HT-29 (cell line): ENCODE data around the gene MAN1C1. TPM values are rescaled to one million over a fixed set of nuclear protein-coding genes. Genes with fewer than 3 reads are reported as not detected.
"Not testable (repeated sequence)": the region's sequence is repeated elsewhere in the genome, so short reads cannot be mapped to it uniquely, and the experiment has no call there.

Experiments
- DNase-seq: peaks from one replicate; pipeline ENCODE4 v3.0.0-alpha.2; 2015; ENCODE audit warnings: low spot score
- total RNA-seq: library from RNA; depleted of rRNA; stranded (reverse); fragments of >200 nt; shearing (Covaris generic); gene quantifications from 2 replicates; pipeline ENCODE4 v1.2.3, GENCODE V29; 2014

Gene MAN1C1
- total RNA-seq, 1 experiment from 2014 or later: 0.28 TPM

- DNase-seq: not testable (repeated sequence)
These were observed 80.1 kb downstream of the MAN1C1 start for GRCh38 chr1:25696643-25697042.

GRCh38 chr1:25697435-25698217 lies 81.0 kb downstream of the MAN1C1 start:
- no peak for DNase-seq

GRCh38 chr1:25698252-25698651 lies 81.7 kb downstream of the MAN1C1 start:
- no peak for DNase-seq

GRCh38 chr1:25699059-25699458 lies 82.5 kb downstream of the MAN1C1 start:
- DNase-seq: not testable (repeated sequence)

- DNase-seq: no peak
These were observed 83.0 kb downstream of the MAN1C1 start for GRCh38 chr1:25699500-25700143.

GRCh38 chr1:25700144-25700523 lies 83.5 kb downstream of the MAN1C1 start:
- no peak for DNase-seq

- DNase-seq: no peak
These were observed 84.0 kb downstream of the MAN1C1 start for GRCh38 chr1:25700626-25701025.

- DNase-seq: no peak
These were observed 84.6 kb downstream of the MAN1C1 start for GRCh38 chr1:25701030-25701785.

- no peak for DNase-seq
These were observed 85.6 kb downstream of the MAN1C1 start for GRCh38 chr1:25702101-25702775.

GRCh38 chr1:25703041-25703440 lies 86.5 kb downstream of the MAN1C1 start:
- DNase-seq: no peak

GRCh38 chr1:25703671-25704266 lies 87.2 kb downstream of the MAN1C1 start:
- DNase-seq: no peak

- no peak for DNase-seq
These were observed 87.7 kb downstream of the MAN1C1 start for GRCh38 chr1:25704267-25704691.

- no peak for DNase-seq
These were observed 89.1 kb downstream of the MAN1C1 start for GRCh38 chr1:25705699-25706098.

- no peak for DNase-seq
These were observed 89.8 kb downstream of the MAN1C1 start for GRCh38 chr1:25706146-25707089.

GRCh38 chr1:25707280-25708016 lies 90.9 kb downstream of the MAN1C1 start:
- DNase-seq: no peak

- no peak for DNase-seq
These were observed 94.2 kb downstream of the MAN1C1 start for GRCh38 chr1:25710583-25711347.

GRCh38 chr1:25711555-25712298 lies 95.1 kb downstream of the MAN1C1 start:
- DNase-seq: no peak
